DND-41 (cell line): ENCODE measurements around the gene DOCK4.

ENCODE experiments used
- ATAC-seq: fragments of 200-7000 bp; cut with Tn5 transposase; 3 replicates; pipeline ENCODE4 v1.9.1; 2021; ENCODE audit warnings: low read depth; ENCODE audit not compliant: insufficient read depth
- DNase-seq: peaks from one replicate; pipeline ENCODE4 v3.0.0-alpha.2; 2020
- H2AFZ ChIP-seq: 2 replicates; pipeline ENCODE4 v1.6.0; 2012; ENCODE audit warnings: low read depth, low read length
- H3K27ac ChIP-seq: 2 replicates; pipeline ENCODE4 v1.5.1; 2012; ENCODE audit warnings: low read length, inconsistent platforms
- H3K27me3 ChIP-seq: fragments of 200-600 bp; sonication (generic); 2 replicates; pipeline ENCODE4 v1.6.0; 2012; ENCODE audit warnings: low read length, mild to moderate bottlenecking, inconsistent platforms; ENCODE audit not compliant: insufficient read depth, poor library complexity
- H3K36me3 ChIP-seq: 2 replicates; pipeline ENCODE4 v1.5.1; 2012; ENCODE audit warnings: low read length, inconsistent platforms; ENCODE audit not compliant: insufficient read depth
- H3K4me1 ChIP-seq: 2 replicates; pipeline ENCODE4 v1.5.1; 2012; ENCODE audit warnings: mild to moderate bottlenecking, low read length; ENCODE audit not compliant: insufficient read depth
- H3K4me2 ChIP-seq: 2 replicates; pipeline ENCODE4 v1.6.0; 2012; ENCODE audit warnings: mild to moderate bottlenecking, moderate library complexity, low read length, inconsistent platforms; ENCODE audit not compliant: insufficient read depth
- H3K4me3 ChIP-seq, 2 experiments: fragments of 200-600 bp in 1 of 2; shearing (Covaris generic) in 1 of 2; 2 replicates each; pipeline ENCODE4 v1.5.1; 2012 to 2016; ENCODE audit warnings: inconsistent platforms in 2 of 2, low read length in 2 of 2, mild to moderate bottlenecking in 2 of 2, low read depth in 1 of 2, moderate library complexity in 1 of 2
- H3K79me2 ChIP-seq: 2 replicates; pipeline ENCODE4 v1.6.0; 2012; ENCODE audit warnings: low read length, inconsistent platforms; ENCODE audit not compliant: insufficient read depth
- H3K9ac ChIP-seq: 2 replicates; pipeline ENCODE4 v1.6.0; 2012; ENCODE audit warnings: low read depth, mild to moderate bottlenecking, inconsistent platforms, low read length, moderate library complexity
- H3K9me3 ChIP-seq: 2 replicates; pipeline ENCODE4 v1.5.1; 2012; ENCODE audit warnings: low read length, moderate library complexity, mild to moderate bottlenecking, inconsistent platforms; ENCODE audit not compliant: insufficient read depth, severe bottlenecking
- H4K20me1 ChIP-seq: 2 replicates; pipeline ENCODE4 v1.6.0; 2012; ENCODE audit warnings: low read length; ENCODE audit not compliant: insufficient read depth
- CTCF ChIP-seq: IDR thresholded peaks from 2 replicates; pipeline ENCODE4 v1.5.1; 2012; ENCODE audit warnings: borderline replicate concordance, low read length, moderate library complexity, mild to moderate bottlenecking; ENCODE audit not compliant: poor library complexity, severe bottlenecking; ENCODE audit errors: extremely low read depth
- EZH2 ChIP-seq: IDR thresholded peaks from 3 replicates; pipeline ENCODE4 v1.6.1; 2012; ENCODE audit warnings: borderline replicate concordance, low read depth, mild to moderate bottlenecking, moderate library complexity, low read length, inconsistent platforms; ENCODE audit not compliant: severe bottlenecking

The DOCK4 gene

GRCh38 chr7:111815354-111815753, 390.8 kb downstream of the DOCK4 start:
- Histone ChIP-seq H3K27me3 (no peaks in the 10 kb centered on the region), H3K4me2 (no peak overlapping the region), H3K9me3 (no peaks in the 10 kb centered on the region), H3K27ac (no peak overlapping the region), H4K20me1 (no peaks in the 10 kb centered on the region), H3K36me3 (no peaks in the 10 kb centered on the region), H3K4me1 (no peaks in the 10 kb centered on the region), H3K79me2 (no peaks in the 10 kb centered on the region), H3K9ac (no peak overlapping the region), H3K4me3 (no peak overlapping the region), H2AFZ (no peak overlapping the region)
- TF ChIP-seq CTCF (no peak), EZH2 (no peak)
- ATAC-seq (no peak), DNase-seq (no peak)

- Histone ChIP-seq H3K36me3 (no peaks in the 10 kb centered on the region), H3K9me3 (no peaks in the 10 kb centered on the region), H3K27ac (no peak overlapping the region), H2AFZ (no peak overlapping the region), H3K9ac (no peak overlapping the region), H3K4me1 (no peaks in the 10 kb centered on the region), H3K27me3 (no peaks in the 10 kb centered on the region), H3K79me2 (no peaks in the 10 kb centered on the region), H3K4me3 (no peak overlapping the region), H4K20me1 (no peaks in the 10 kb centered on the region), H3K4me2 (no peak overlapping the region)
- ATAC-seq (no peak), DNase-seq (no peak)
- no peak for TF ChIP-seq CTCF
- no peak for TF ChIP-seq EZH2
These were observed 392.9 kb downstream of the DOCK4 start for GRCh38 chr7:111813306-111813705.

- Histone ChIP-seq H4K20me1 (no peaks in the 10 kb centered on the region), H3K9ac (no peak overlapping the region), H3K79me2 (no peaks in the 10 kb centered on the region), H3K9me3 (no peaks in the 10 kb centered on the region), H3K36me3 (no peaks in the 10 kb centered on the region), H3K4me3 (no peak overlapping the region), H3K4me1 (no peaks in the 10 kb centered on the region), H2AFZ (no peak overlapping the region), H3K4me2 (no peak overlapping the region), H3K27me3 (no peaks in the 10 kb centered on the region), H3K27ac (no peak overlapping the region)
- DNase-seq (no peak), ATAC-seq (no peak)
- TF ChIP-seq EZH2 (no peak), CTCF (no peak)
These were observed 400.0 kb downstream of the DOCK4 start for GRCh38 chr7:111806232-111806631.
